A375 (cell line): ENCODE data around the gene TRIM64C. TPM values are rescaled to one million over a fixed set of nuclear protein-coding genes. Genes with fewer than 3 reads are reported as not detected.

ENCODE experiments used
- small RNA-seq: library from RNA; depleted of rRNA; stranded (forward); fragments of <200 nt; gene quantifications from one replicate; pipeline ENCODE3, GENCODE V24; 2014
- total RNA-seq: library from RNA; depleted of rRNA; stranded (reverse); fragments of >200 nt; shearing (Covaris generic); gene quantifications from 2 replicates; pipeline ENCODE4 v1.2.3, GENCODE V29; 2014; rRNA removed

Gene TRIM64C, protein sequence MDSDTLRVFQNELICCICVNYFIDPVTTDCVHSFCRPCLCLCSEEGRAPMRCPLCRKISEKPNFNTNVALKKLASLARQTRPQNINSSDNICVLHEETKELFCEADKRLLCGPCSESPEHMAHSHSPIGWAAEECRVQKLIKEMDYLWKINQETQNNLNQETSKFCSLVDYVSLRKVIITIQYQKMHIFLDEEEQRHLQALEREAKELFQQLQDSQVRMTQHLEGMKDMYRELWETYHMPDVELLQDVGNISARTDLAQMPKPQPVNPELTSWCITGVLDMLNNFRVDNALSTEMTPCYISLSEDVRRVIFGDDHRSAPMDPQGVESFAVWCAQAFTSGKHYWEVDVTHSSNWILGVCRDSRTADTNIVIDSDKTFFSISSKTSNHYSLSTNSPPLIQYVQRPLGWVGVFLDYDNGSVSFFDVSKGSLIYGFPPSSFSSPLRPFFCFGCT
- not detected in 2 replicates for total RNA-seq

DNA sequence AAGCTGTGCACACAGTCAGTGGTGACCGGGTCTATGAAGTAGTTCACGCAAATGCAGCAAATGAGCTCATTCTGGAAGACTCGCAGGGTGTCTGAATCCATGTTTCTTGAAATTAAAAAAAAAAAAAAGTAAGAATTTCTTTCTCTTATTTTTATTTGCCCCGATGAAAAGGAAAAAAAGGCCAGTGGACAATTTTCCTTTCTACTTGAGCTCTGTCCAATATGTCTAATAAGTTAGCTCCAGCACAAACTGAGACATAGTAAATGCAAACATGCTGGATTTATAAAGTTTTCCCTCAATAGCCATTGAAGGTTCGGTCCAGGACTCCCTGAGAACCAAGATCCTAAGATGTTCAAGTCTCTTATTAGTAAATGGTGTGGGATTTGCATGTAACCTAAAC, at the start of gene TRIM64C:
TSS of gene TRIM64C (minus strand) at position 101 of the 400 bp plus-strand sequence. CDS start at position 101, 0 bp downstream.

DNA sequence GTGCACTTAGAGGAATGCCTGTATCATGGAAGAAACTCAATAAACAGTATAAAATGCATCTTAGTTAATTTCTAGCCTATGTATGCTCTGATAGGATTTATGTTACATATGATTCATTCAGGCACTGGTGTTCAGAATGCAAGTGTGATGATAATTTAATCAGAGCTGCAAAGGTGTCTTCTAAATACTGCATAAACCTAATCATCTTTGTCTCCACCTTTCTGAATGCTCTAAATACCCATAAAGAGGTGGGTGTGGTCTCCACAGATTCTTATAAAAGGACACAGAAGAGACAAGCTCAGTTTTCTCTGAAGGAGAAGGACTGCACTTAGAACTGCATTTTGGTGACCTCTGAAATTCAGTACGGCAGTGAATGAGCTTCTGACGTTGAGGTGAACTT, 30.4 kb downstream of the TRIM64C start, which contains the start of gene TRIM49B:
TSS of gene TRIM49B (plus strand) at position 301 of the 400 bp plus-strand sequence. CDS start 2,777 bp downstream, outside the sequence.

Small RNA genes within 50 kb of the gene (small RNA-seq; reads per million reads assigned to genes)
- not detected for gene AC084851.1

Other genes with a start within 250 kb of the TRIM64C start
- gene TRIM51G, start 75.2 kb downstream of the TRIM64C start, total RNA-seq = not detected in 2 replicates
- gene TRIM49B, start 30.3 kb downstream of the TRIM64C start, total RNA-seq = not detected in 2 replicates
- 1.7 and 2.1 TPM in 2 replicates for gene FOLH1, start 149.5 kb upstream of the TRIM64C start, total RNA-seq